ENCODE results near the gene TBC1D19. TPM values are rescaled to one million over a fixed set of nuclear protein-coding genes. Genes with fewer than 3 reads are reported as not detected.

TBC1D19 gene
- total RNA-seq, 1 donor from 2014 or later, result 5.2 TPM

DNA sequence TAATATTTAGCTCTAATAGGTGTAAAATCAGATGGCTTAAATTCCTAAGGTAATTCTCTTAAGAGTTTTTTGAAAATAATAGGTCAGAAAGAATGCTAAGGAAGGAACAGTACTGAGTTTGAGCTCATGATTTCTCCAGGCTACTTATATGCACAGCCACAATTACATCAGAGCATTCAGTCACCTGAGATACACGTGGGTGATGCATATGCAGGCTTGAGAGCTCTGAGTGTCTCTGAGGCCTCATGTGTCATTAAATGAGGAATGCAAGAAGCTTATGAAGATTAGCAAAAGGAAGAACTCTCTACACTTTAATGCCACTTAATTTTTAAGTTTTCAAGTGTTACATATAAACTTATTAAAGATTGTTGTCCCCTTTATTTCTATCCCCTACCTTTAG, 152.7 kb downstream of the TBC1D19 start:
- Mint-ChIP-seq H3K9me3 (no peaks in the 10 kb centered on the region), H3K27ac (no peak overlapping the region), H3K4me1 (no peaks in the 10 kb centered on the region), H3K4me3 (no peak overlapping the region), H3K27me3 (no peaks in the 10 kb centered on the region), H3K36me3 (ENCODE audit: low read depth) (no peaks in the 10 kb centered on the region)
- ChIA-PET POLR2A (interaction anchor here (0.6 kb wide), 1 partner anchor 121 kb away, joined by 3 read pairs; no protein-coding TSS in a partner anchor), CTCF (interaction anchor here (0.6 kb wide), 1 partner anchor 270 kb away, joined by 3 read pairs; no protein-coding TSS in a partner anchor)
- ATAC-seq (ENCODE audit: low read depth), result no peak
- intact Hi-C loops (cut with micrococcal nuclease), result no loop called here
- DNase-seq, result no peak
- TF ChIP-seq, protein P1, sequence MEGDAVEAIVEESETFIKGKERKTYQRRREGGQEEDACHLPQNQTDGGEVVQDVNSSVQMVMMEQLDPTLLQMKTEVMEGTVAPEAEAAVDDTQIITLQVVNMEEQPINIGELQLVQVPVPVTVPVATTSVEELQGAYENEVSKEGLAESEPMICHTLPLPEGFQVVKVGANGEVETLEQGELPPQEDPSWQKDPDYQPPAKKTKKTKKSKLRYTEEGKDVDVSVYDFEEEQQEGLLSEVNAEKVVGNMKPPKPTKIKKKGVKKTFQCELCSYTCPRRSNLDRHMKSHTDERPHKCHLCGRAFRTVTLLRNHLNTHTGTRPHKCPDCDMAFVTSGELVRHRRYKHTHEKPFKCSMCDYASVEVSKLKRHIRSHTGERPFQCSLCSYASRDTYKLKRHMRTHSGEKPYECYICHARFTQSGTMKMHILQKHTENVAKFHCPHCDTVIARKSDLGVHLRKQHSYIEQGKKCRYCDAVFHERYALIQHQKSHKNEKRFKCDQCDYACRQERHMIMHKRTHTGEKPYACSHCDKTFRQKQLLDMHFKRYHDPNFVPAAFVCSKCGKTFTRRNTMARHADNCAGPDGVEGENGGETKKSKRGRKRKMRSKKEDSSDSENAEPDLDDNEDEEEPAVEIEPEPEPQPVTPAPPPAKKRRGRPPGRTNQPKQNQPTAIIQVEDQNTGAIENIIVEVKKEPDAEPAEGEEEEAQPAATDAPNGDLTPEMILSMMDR (IDR thresholded peaks at IDR 0.05), result no peak

DNA sequence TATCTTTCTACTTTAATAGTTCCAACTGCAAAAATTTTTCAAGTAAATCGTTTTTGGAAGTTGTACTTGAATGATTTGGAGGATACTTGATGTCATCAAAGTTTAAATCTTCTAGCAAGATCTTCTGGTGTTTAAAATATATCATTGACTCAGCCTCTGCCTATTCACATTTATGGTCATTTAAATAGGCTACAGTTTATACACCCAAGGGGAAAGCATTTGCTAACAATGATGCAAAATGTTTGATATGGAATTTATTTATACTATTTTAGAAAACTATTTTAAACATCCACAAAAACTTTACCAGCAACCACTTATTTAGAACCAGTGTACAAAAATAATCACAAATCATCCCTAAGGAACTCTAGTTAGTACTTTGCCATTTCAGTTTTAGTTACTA, 153.5 kb downstream of the TBC1D19 start:
- Mint-ChIP-seq H3K9me3 (no peaks in the 10 kb centered on the region), H3K36me3 (ENCODE audit: low read depth) (no peaks in the 10 kb centered on the region), H3K27me3 (no peaks in the 10 kb centered on the region), H3K4me1 (no peaks in the 10 kb centered on the region), H3K27ac (no peak overlapping the region), H3K4me3 (no peak overlapping the region)
- TF ChIP-seq, protein P1 (IDR thresholded peaks at IDR 0.05), result no peak
- ChIA-PET POLR2A (no interaction called here), CTCF (no interaction called here)
- intact Hi-C loops (cut with micrococcal nuclease), result no loop called here
- DNase-seq (no peak), ATAC-seq (ENCODE audit: low read depth) (no peak)

DNA sequence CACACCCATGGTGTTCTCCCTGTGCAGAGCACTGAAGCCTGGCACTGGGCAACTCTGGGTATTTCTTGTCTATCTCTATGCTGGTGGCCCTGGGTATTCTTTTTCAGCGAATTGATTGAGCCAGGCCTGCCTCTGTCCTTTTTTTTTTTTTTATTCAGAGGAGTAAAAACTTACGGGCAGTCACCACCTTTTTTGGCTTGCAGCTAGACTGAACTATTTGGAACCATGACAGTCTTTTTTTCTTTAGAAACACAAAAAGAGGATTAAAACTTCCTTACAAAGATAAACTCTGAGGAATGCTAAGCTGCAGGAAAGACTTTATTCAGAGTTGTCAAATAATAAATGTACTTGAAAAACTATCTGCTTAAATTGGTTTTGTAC, 157.6 kb downstream of the TBC1D19 start:
- Mint-ChIP-seq H3K9me3 (peaks cover 3% of the 10 kb centered on the region), H3K36me3 (ENCODE audit: low read depth) (peaks cover 13% of the 10 kb centered on the region), H3K4me3 (no peak overlapping the region), H3K27ac (no peak overlapping the region), H3K4me1 (no peaks in the 10 kb centered on the region), H3K27me3 (no peaks in the 10 kb centered on the region)
- intact Hi-C loops (cut with micrococcal nuclease), result no loop called here
- DNase-seq, result no peak
- ChIA-PET POLR2A (no interaction called here), CTCF (no interaction called here)
- TF ChIP-seq, protein P1 (IDR thresholded peaks at IDR 0.05), result no peak
- ATAC-seq (ENCODE audit: low read depth), result no peak

DNA sequence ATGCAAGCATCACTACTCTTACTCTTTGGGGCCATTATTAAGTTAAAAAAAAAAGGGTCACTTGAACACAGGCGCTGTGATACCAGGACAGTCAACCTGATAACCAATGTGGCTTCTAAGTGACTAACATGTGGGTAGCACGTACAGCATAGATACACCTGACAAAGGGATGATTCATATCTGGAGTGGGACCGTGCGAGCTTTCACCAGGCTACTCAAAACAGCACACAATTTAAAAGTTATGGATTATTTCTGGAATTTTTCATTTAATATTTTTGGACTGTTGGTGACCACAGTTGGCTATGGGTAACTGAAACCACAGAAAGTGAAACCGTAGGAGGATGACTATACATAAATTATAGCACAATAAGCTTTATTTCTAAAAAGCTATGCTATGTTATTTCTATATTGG, 162.9 kb downstream of the TBC1D19 start:
- H3K4me3 Mint-ChIP-seq, result no peak overlapping the region
- CTCF ChIA-PET, result no interaction called here
- POLR2A ChIA-PET, result interaction anchor here (0.7 to 1.5 kb wide), 2 partner anchors 115 to 246 kb away, joined by 3 read pairs; no protein-coding TSS in a partner anchor
- no peaks in the 10 kb centered on the region for H3K27me3 Mint-ChIP-seq
- H3K9me3 Mint-ChIP-seq, result peaks cover 3% of the 10 kb centered on the region
- no peak overlapping the region for H3K27ac Mint-ChIP-seq
- ATAC-seq (ENCODE audit: low read depth) (peak; percentile 56), DNase-seq (no peak)
- H3K36me3 Mint-ChIP-seq (ENCODE audit: low read depth), result peaks cover 24% of the 10 kb centered on the region
- intact Hi-C loops (cut with micrococcal nuclease), result no loop called here
- peaks cover 28% of the 10 kb centered on the region for H3K4me1 Mint-ChIP-seq
- TF ChIP-seq, protein P1 (IDR thresholded peaks at IDR 0.05), result no peak

DNA sequence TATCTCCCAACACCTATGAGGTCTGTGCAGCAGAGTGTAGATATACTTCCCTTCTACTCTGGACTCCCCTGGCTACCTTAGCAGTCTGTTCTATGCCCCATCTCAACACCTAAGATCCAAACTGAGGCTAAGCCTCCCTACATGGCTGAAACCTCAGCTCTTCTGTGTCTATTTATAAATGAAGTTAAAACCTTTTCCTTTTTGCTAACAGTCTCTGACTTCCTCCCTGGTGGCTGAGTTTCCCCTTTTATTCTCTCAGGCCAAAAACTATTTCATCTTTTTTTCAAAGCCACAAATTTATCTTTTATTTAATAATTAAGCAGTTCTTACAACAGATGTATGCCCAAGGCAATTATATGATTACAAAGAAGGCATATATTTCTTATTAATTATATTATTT, 164.9 kb downstream of the TBC1D19 start:
- intact Hi-C loops (cut with micrococcal nuclease), result no loop called here
- TF ChIP-seq, protein P1 (IDR thresholded peaks at IDR 0.05), result no peak
- H3K4me1 Mint-ChIP-seq, result peaks cover 28% of the 10 kb centered on the region
- DNase-seq, result no peak
- CTCF ChIA-PET, result no interaction called here
- no peaks in the 10 kb centered on the region for H3K27me3 Mint-ChIP-seq
- ATAC-seq (ENCODE audit: low read depth), result no peak
- H3K9me3 Mint-ChIP-seq, result peaks cover 3% of the 10 kb centered on the region
- peak overlapping the region; percentile 6 for H3K4me3 Mint-ChIP-seq
- POLR2A ChIA-PET, result no interaction called here
- H3K27ac Mint-ChIP-seq, result no peak overlapping the region
- peaks cover 18% of the 10 kb centered on the region for H3K36me3 Mint-ChIP-seq (ENCODE audit: low read depth)

Data from activated B cell treated with CpG ODN at 0.5 μM for 24 hours (primary cell).